WI38 (cell line): ENCODE data around the gene CAPN1.

Experiments used
- H3K4me3 ChIP-seq: 2 replicates; pipeline ENCODE4 v1.5.1; 2011; ENCODE audit warnings: low read depth, mild to moderate bottlenecking, control low read depth, low read length
- TF ChIP-seq, protein P1 (sequence below): IDR thresholded peaks from 2 replicates; pipeline ENCODE4 v1.5.1; 2012; ENCODE audit warnings: low read depth, mild to moderate bottlenecking, control low read depth, low read length

The CAPN1 gene

DNA sequence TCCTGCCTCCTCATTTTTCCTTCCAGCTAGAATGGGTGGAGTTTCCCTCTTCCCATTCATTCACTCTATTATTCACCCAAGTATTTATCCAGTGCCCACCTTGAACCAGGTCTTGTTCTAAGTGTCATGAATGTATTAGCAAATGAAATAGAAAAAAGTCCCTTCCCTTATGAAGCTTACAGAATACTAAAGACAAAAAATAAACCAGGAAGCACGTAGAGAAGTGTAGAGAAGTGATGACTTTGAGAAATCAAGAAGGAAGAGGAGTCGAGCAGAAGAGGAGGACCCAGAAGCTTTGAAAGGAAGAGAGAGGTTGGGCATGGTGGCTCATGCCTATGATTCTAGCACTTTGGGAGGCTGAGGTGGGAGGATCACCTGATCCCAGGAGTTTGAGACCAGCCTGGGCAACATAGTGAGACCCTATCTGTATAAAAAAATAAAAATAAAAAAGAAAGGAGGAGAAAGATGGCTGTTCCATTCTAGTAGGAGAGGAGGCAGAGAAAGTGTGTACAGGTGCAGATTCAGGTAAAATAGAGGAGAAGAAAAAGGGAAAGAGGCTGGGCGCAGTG lies 30.3 kb upstream of the CAPN1 start:
- H3K4me3 ChIP-seq: no peak overlapping the region
- TF ChIP-seq, protein P1, sequence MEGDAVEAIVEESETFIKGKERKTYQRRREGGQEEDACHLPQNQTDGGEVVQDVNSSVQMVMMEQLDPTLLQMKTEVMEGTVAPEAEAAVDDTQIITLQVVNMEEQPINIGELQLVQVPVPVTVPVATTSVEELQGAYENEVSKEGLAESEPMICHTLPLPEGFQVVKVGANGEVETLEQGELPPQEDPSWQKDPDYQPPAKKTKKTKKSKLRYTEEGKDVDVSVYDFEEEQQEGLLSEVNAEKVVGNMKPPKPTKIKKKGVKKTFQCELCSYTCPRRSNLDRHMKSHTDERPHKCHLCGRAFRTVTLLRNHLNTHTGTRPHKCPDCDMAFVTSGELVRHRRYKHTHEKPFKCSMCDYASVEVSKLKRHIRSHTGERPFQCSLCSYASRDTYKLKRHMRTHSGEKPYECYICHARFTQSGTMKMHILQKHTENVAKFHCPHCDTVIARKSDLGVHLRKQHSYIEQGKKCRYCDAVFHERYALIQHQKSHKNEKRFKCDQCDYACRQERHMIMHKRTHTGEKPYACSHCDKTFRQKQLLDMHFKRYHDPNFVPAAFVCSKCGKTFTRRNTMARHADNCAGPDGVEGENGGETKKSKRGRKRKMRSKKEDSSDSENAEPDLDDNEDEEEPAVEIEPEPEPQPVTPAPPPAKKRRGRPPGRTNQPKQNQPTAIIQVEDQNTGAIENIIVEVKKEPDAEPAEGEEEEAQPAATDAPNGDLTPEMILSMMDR: no peak

DNA sequence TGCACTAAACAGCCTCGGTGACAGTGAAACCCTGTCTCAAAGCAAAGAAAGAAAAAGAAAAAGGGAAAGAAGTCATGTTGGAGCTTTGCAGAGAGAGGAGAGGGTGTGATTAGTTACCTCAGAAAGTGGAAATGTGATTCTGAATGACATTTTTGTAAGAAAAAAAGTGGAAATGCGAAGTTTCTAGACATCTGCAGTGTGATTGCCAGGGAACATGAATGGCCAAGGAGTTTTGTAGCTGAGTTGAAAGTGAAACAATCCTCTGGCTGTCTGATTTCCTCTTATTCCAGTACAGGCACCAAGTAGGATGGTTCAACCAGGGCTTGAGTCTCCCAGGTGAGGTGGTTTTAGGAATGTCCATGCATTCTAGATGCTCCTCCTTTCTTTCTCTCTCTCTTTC lies 29.6 kb upstream of the CAPN1 start:
- TF ChIP-seq, protein P1: no peak

DNA sequence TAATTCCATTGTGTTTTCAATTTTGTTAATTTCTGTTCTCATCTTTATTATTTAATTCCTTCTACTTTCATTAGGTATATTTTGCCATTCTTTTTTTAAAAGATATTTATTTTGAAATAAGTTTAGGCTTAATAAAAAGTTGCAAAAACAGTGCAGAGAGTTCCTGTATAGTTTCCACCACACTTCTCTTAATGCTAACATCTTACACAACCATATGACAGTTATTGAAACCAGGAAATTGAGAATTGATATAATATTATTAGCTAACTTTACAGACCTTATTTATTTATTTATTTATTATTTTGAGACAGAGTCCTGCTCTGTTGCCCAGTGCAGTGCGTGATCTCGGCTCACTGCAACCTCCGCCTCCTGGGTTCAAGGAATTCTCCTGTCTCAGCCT lies 25.5 kb upstream of the CAPN1 start:
- H3K4me3 ChIP-seq: no peak overlapping the region
- TF ChIP-seq, protein P1: no peak

More for the DNA sequence above, 29.6 kb upstream of the CAPN1 start:
- H3K4me3 ChIP-seq: no peak overlapping the region

DNA sequence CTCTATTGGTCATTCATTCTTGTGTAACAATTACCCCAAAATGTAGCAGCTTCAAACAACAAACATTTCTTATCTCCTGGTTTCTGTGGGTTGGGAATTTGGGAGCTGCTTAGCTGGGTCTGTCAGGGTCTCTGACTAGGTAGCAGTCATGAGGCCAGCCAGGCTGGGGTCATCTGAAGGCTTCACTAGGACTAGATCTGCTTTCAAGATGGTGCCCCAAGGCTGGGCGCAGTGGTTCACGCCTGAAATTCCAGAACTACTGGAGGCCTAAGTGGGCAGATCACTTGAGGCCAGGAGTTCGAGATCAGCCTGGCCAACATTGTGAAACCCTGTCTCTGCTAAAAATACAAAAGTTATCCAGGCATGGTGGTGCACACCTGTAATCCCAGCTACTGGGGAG lies 24.8 kb upstream of the CAPN1 start:
- TF ChIP-seq, protein P1: no peak
- no peak overlapping the region for H3K4me3 ChIP-seq

DNA sequence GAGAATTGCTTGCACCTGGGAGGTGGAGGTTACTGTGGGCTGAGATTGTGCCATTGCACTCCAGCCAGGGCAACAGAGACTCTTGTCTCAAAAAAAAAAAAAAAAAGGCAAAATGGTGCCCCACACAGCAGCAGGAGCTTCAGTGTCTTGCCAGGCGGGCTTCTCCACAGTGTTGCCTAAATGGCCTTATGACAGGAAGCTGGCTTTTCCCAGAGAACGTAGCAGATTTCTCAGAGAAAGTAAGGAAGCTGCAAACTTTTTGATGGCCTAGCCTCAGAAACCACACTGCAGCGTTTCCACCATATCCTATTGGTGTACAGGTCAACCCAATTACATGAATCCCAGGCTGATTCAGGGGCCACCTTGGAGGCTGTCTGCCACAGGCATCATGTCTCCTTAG lies 24.4 kb upstream of the CAPN1 start:
- TF ChIP-seq, protein P1: no peak
- H3K4me3 ChIP-seq: no peak overlapping the region

DNA sequence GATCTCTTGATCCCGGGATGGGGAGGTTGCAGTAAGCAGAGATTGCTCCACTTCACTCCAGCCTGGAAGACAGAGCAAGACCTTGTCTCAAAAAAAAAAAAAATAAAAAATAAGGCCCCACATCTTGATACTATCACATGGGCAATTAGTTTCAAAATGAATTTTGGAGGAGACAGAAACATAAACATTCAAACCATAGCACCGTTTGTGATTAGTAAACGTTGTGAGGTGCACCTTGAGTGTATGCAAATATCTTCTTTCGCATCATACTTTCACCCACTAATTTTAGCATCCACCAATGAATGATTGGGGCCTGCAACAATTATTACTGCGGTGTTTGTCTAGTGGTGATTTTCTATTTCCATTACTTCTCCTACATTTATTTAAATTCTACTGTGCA lies 22.7 kb upstream of the CAPN1 start:
- TF ChIP-seq, protein P1: no peak
- no peak overlapping the region for H3K4me3 ChIP-seq

DNA sequence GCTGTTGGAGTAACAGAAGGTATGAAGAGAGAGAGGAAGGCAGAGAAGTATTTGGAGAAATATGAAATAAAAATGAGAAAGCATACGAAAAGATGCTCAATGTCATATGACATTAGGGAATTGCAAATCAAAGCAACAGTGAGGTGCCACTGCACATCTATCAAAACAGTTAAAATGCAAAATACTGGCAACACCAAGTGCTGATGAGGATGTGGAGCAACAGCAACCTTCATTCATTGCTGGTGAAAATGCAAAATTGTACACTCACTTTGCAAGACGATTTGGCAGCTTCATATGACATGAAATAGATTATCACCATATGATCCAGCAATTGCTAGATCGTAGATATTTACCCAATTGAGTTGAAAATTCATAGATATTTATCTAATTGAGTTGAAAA lies 21.1 kb upstream of the CAPN1 start:
- TF ChIP-seq, protein P1: no peak
- H3K4me3 ChIP-seq: no peak overlapping the region
